GM19395 (cell line): Measurements from ENCODE around the gene GLIS1.

ENCODE experiments used
- ATAC-seq: cut with Tn5 transposase; IDR thresholded peaks from one replicate; pipeline ENCODE4 v1.9.1; 2021; ENCODE audit warnings: mild to moderate bottlenecking, moderate library complexity; ENCODE audit not compliant: unreplicated experiment

GLIS1 gene

GRCh38 chr1:53620061-53620855 is 118.7 kb downstream of the GLIS1 start:
- no peak for ATAC-seq

GRCh38 chr1:53619367-53620060 is 119.5 kb downstream of the GLIS1 start:
- no peak for ATAC-seq

- ATAC-seq: no peak
Observed at GRCh38 chr1:53618500-53619366, 120.2 kb downstream of the GLIS1 start.

GRCh38 chr1:53617851-53618499 is 121.0 kb downstream of the GLIS1 start:
- ATAC-seq: no peak

- ATAC-seq: no peak
Observed at GRCh38 chr1:53617382-53617781, 121.6 kb downstream of the GLIS1 start.

- no peak for ATAC-seq
Observed at GRCh38 chr1:53616927-53617326, 122.0 kb downstream of the GLIS1 start.

- no peak for ATAC-seq
Observed at GRCh38 chr1:53616511-53616910, 122.5 kb downstream of the GLIS1 start.

GRCh38 chr1:53615101-53615500 is 123.9 kb downstream of the GLIS1 start:
- no peak for ATAC-seq

GRCh38 chr1:53614231-53615021 is 124.5 kb downstream of the GLIS1 start:
- ATAC-seq: no peak

- no peak for ATAC-seq
Observed at GRCh38 chr1:53608676-53609075, 130.3 kb downstream of the GLIS1 start.

- no peak for ATAC-seq
Observed at GRCh38 chr1:53608071-53608470, 130.9 kb downstream of the GLIS1 start.

GRCh38 chr1:53606651-53607051 is 132.3 kb downstream of the GLIS1 start:
- no peak for ATAC-seq

- ATAC-seq: no peak
Observed at GRCh38 chr1:53606197-53606596, 132.8 kb downstream of the GLIS1 start.

- ATAC-seq: no peak
Observed at GRCh38 chr1:53605181-53605580, 133.8 kb downstream of the GLIS1 start.

- no peak for ATAC-seq
Observed at GRCh38 chr1:53604291-53604919, 134.6 kb downstream of the GLIS1 start.

- no peak for ATAC-seq
Observed at GRCh38 chr1:53603431-53603830, 135.5 kb downstream of the GLIS1 start.

- ATAC-seq: no peak
Observed at GRCh38 chr1:53601867-53602775, 136.8 kb downstream of the GLIS1 start.

GRCh38 chr1:53601031-53601745 is 137.8 kb downstream of the GLIS1 start:
- no peak for ATAC-seq
